D721Med (cell line): ENCODE measurements around the gene GNG10.

ENCODE experiments used
- DNase-seq: peaks from one replicate; pipeline ENCODE4 v3.0.0; 2011; ENCODE audit warnings: low spot score; ENCODE audit not compliant: insufficient read length
- FAIRE-seq: peaks from 2 replicates; lab custom pipeline; 2011; peaks lifted over from hg19 to GRCh38; lab: Jason Lieb, UNC
- TF ChIP-seq, protein P1 (sequence below): IDR thresholded peaks from 2 replicates; pipeline ENCODE4 v1.5.1; 2012; ENCODE audit warnings: mild to moderate bottlenecking, control low read depth; ENCODE audit not compliant: insufficient read depth; ENCODE audit errors: missing control alignments

The GNG10 gene

GRCh38 chr9:111633389-111633736 is 28.0 kb upstream of the GNG10 start:
- FAIRE-seq (no peak), DNase-seq (no peak)
- TF ChIP-seq, protein P1, sequence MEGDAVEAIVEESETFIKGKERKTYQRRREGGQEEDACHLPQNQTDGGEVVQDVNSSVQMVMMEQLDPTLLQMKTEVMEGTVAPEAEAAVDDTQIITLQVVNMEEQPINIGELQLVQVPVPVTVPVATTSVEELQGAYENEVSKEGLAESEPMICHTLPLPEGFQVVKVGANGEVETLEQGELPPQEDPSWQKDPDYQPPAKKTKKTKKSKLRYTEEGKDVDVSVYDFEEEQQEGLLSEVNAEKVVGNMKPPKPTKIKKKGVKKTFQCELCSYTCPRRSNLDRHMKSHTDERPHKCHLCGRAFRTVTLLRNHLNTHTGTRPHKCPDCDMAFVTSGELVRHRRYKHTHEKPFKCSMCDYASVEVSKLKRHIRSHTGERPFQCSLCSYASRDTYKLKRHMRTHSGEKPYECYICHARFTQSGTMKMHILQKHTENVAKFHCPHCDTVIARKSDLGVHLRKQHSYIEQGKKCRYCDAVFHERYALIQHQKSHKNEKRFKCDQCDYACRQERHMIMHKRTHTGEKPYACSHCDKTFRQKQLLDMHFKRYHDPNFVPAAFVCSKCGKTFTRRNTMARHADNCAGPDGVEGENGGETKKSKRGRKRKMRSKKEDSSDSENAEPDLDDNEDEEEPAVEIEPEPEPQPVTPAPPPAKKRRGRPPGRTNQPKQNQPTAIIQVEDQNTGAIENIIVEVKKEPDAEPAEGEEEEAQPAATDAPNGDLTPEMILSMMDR = no peak

GRCh38 chr9:111634860-111635259 is 26.5 kb upstream of the GNG10 start:
- DNase-seq (no peak), FAIRE-seq (no peak)
- TF ChIP-seq, protein P1 = no peak

DNA sequence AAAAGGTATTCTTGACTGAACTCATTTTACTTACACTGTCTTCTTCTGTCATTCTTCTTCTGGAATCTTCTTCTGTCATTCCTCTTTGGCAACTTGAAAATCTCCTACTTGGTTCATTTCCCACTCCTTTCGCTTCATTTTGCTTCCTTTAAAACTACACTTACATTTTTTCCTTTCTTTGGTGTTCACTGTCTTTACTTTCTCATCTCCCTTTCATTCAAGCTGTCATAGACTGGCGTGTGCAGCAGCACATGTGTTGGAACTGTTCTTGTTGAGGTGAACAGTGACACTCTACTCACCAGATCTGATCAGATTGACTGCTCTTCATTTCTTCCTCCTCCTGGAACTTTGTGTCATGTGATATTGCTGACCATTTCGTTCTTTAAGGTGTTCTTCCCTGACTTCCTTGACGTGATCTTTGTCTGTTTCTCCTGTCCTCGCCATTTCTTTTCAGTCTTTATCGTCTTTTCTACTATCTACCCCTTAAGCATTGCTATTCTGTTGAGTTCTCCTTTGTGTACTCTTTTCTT is 23.9 kb upstream of the GNG10 start:
- no peak for FAIRE-seq
- TF ChIP-seq, protein P1 = no peak
- DNase-seq = no peak

DNA sequence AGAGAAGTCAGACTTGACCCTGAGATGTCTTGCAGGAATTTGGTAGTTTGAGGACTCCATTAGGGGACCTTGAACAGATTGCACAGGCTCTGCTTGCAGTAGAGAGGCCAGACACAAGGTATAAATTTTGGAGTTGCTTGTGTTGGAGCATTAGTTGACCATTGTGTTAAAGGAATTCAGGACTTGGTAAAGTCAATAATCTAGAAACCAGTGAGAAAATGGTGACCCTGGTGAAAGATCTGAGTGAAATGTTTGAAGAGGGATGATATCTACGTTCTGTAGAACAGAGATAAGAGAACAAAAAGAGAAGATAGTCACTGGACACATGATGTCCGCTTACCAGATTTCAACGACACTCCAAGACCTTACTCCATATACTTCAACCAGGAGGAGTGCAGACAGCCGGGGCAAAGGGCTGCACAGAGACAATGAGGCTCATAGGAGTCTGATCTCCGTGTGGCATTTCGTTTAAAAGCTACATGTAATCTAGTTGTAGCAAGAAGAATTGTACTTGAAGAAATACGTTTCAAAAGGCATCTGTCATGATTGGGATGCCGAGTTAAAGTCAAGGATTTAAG is 17.1 kb upstream of the GNG10 start:
- DNase-seq (no peak), FAIRE-seq (no peak)
- TF ChIP-seq, protein P1 = no peak

DNA sequence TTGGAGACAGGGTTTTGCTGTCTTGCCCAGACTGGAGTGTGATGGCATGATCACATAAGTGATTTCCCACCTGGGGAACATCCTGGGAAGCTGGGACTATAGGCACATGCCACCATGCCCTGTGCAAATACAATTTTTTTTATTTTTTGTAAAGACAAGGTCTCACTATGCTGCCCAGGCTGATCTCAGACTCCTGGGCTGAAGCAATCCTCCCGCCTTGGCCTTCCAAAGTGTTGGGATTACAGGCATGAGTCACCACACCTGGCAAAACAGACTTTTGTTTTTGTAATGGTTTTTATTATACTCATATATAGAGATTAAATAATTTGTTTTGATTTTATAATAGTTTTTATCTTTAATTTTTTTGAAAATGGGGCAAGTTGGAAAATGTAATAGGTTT is 15.6 kb upstream of the GNG10 start:
- no peak for DNase-seq
- FAIRE-seq = no peak
- TF ChIP-seq, protein P1 = no peak

DNA sequence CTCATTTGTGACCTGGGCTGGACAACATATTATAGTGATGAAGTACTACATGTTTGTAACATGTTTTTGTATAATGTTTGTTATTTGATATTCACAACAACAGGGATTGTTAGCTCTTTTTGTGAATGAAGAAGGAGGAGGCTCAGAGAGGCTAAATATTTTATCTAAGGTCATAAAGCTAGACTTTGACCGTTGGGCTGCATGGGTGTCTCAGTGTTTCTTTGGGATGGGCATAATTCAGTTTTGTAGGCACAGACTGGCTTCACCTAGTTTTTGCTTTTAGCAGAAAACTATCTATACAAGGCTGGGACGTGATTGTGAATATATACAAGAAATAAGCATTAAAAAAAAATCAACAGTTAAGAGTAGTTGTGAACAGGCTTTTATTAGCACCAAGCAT is 15.0 kb upstream of the GNG10 start:
- FAIRE-seq (no peak), DNase-seq (no peak)
- TF ChIP-seq, protein P1 = no peak

GRCh38 chr9:111648066-111648465 is 13.3 kb upstream of the GNG10 start:
- no peak for FAIRE-seq
- TF ChIP-seq, protein P1 = no peak
- no peak for DNase-seq
